HG02970 (cell line): ENCODE data around the gene NIPSNAP2.
"Not testable (repeated sequence)": the region's sequence is repeated elsewhere in the genome, so short reads cannot be mapped to it uniquely, and the experiment has no call there.

ENCODE experiments used
- ATAC-seq: cut with Tn5 transposase; IDR thresholded peaks from one replicate; pipeline ENCODE4 v1.9.1; 2021; ENCODE audit warnings: mild to moderate bottlenecking, moderate library complexity, moderate number of reproducible peaks; ENCODE audit not compliant: unreplicated experiment, low FRiP score

The NIPSNAP2 gene

GRCh38 chr7:55964261-55965099 lies at the start of gene NIPSNAP2:
TSS of gene NIPSNAP2 (plus strand) at chr7:55964585. CDS start at chr7:55964610, 25 bp downstream.
- ATAC-seq: peak; percentile 75

GRCh38 chr7:55917771-55918170 lies 46.6 kb upstream of the NIPSNAP2 start:
- no peak for ATAC-seq

- no peak for ATAC-seq
Observed at GRCh38 chr7:55928006-55928767, 36.2 kb upstream of the NIPSNAP2 start.

- ATAC-seq: no peak
Observed at GRCh38 chr7:55931421-55932151, 32.8 kb upstream of the NIPSNAP2 start.

GRCh38 chr7:55939514-55940123 lies 24.8 kb upstream of the NIPSNAP2 start:
- ATAC-seq: no peak

- no peak for ATAC-seq
Observed at GRCh38 chr7:55946545-55946944, 17.8 kb upstream of the NIPSNAP2 start.

- ATAC-seq: peak; percentile 99
Observed at GRCh38 chr7:55951637-55952351, 12.6 kb upstream of the NIPSNAP2 start, which contains the start of gene MRPS17. TSS of gene MRPS17 (plus strand) at chr7:55951877. CDS start at chr7:55953196, 1,319 bp downstream.

- not testable (repeated sequence) for ATAC-seq
Observed at GRCh38 chr7:55952352-55952671, 12.1 kb upstream of the NIPSNAP2 start.

- no peak for ATAC-seq
Observed at GRCh38 chr7:55953707-55954475, 10.5 kb upstream of the NIPSNAP2 start.

GRCh38 chr7:55957190-55957589 lies 7.2 kb upstream of the NIPSNAP2 start:
- ATAC-seq: no peak

- ATAC-seq: no peak
Observed at GRCh38 chr7:55962014-55962413, 2.4 kb upstream of the NIPSNAP2 start.

- no peak for ATAC-seq
Observed at GRCh38 chr7:55963584-55964168, 709 bp upstream of the NIPSNAP2 start.

GRCh38 chr7:55965100-55965470 lies 700 bp downstream of the NIPSNAP2 start:
- no peak for ATAC-seq

- ATAC-seq: no peak
Observed at GRCh38 chr7:55965805-55966421, 1.5 kb downstream of the NIPSNAP2 start.

GRCh38 chr7:55966851-55967250 lies 2.5 kb downstream of the NIPSNAP2 start:
- no peak for ATAC-seq

- no peak for ATAC-seq
Observed at GRCh38 chr7:55969391-55969790, 5.0 kb downstream of the NIPSNAP2 start.

- no peak for ATAC-seq
Observed at GRCh38 chr7:55970561-55970960, 6.2 kb downstream of the NIPSNAP2 start.

- no peak for ATAC-seq
Observed at GRCh38 chr7:55970978-55971377, 6.6 kb downstream of the NIPSNAP2 start.
